HCT116 (cell line): ENCODE data around the gene WASF2. TPM values are rescaled to one million over a fixed set of nuclear protein-coding genes. Genes with fewer than 3 reads are reported as not detected.

Source experiments
- ATAC-seq: fragments of 200-7000 bp; cut with Tn5 transposase; 2 replicates; pipeline ENCODE4 v1.9.1; 2020; ENCODE audit warnings: mild to moderate bottlenecking, moderate library complexity
- BruUV-seq: library from RNA; stranded (reverse); fragments of 400-500 nt; replicated peaks from 2 replicates; lab custom pipeline; 2021; lab: Mats Ljungman, UMichigan
- CTCF ChIA-PET: fragments of 300-600 bp; sonication (Branson Sonifier 250); formaldehyde crosslinking; loops from one replicate; lab custom pipeline; 2021; ENCODE audit warnings: antibody characterized with exemption; lab: Charles Lee
- POLR2A ChIA-PET: fragments of 300-600, 350-600 bp; sonication (Branson Sonifier 250); formaldehyde crosslinking; loops from one replicate; lab custom pipeline; 2021; ENCODE audit warnings: antibody characterized with exemption; lab: Charles Lee
- RAD21 ChIA-PET, 2 experiments: fragments of 300-600 bp; sonication (Branson Sonifier 250); formaldehyde crosslinking; loops; one replicate each; lab custom pipeline; 2023; ENCODE audit warnings: low total read pairs in 2 of 2; ENCODE audit not compliant: uncharacterized antibody in 2 of 2, unreplicated experiment in 2 of 2, low non-redundant PET in 1 of 2; lab: Charles Lee
- DNase-seq: peaks from one replicate; pipeline ENCODE4 v3.0.0-alpha.2; 2010; ENCODE audit warnings: low read depth, low spot score
- H2AFZ ChIP-seq: fragments of 200-600 bp; shearing (Covaris generic), sonication (generic); 2 replicates; pipeline ENCODE4 v1.6.1; 2017; ENCODE audit warnings: low read depth, mixed run types, mixed read lengths, antibody characterized with exemption, low read length; ENCODE audit not compliant: poor library complexity, severe bottlenecking
- H3K27ac ChIP-seq: 2 replicates; pipeline ENCODE4 v1.5.1; 2012; ENCODE audit warnings: low read depth, low read length
- H3K27me3 ChIP-seq: fragments of 200-600 bp; sonication (generic); 2 replicates; pipeline ENCODE4 v1.6.1; 2016; ENCODE audit warnings: mixed run types, low read length, mixed read lengths; ENCODE audit not compliant: insufficient read depth
- H3K36me3 ChIP-seq, 2 experiments: fragments of 200-500 bp in 1 of 2; fragments of 200-600 bp in 1 of 2; sonication (Bioruptor generic) in 1 of 2; sonication (generic) in 1 of 2; 2 replicates each; pipeline versions ENCODE4 v1.5.1 to v1.6.1; 2014 to 2016; ENCODE audit warnings: low read length in 2 of 2, inconsistent platforms in 1 of 2, mixed read lengths in 1 of 2, mixed run types in 1 of 2; ENCODE audit not compliant: insufficient read depth in 2 of 2, control insufficient read depth in 1 of 2
- H3K4me1 ChIP-seq, 2 experiments: fragments of 200-600 bp in 1 of 2; sonication (generic) in 1 of 2; 2 replicates each; pipeline versions ENCODE4 v1.5.1 to v1.6.1; 2012 to 2017; ENCODE audit warnings: low read length in 2 of 2, inconsistent platforms in 1 of 2, mild to moderate bottlenecking in 1 of 2, mixed read lengths in 1 of 2, mixed run types in 1 of 2, moderate library complexity in 1 of 2; ENCODE audit not compliant: insufficient read depth in 2 of 2, control insufficient read depth in 1 of 2
- H3K4me2 ChIP-seq: fragments of 200-600 bp; sonication (generic); 2 replicates; pipeline ENCODE4 v1.6.1; 2017; ENCODE audit warnings: mixed run types, low read length, mixed read lengths
- H3K4me3 ChIP-seq, 2 experiments: fragments of 200-600 bp in 1 of 2; sonication (generic) in 1 of 2; replicated peaks in 1 of 2; 2 replicates each; pipeline ENCODE4 v1.5.1; 2011 to 2016; ENCODE audit warnings: low read length in 2 of 2, control low read depth in 1 of 2, low read depth in 1 of 2, mild to moderate bottlenecking in 1 of 2, mixed read lengths in 1 of 2, mixed run types in 1 of 2
- H3K79me2 ChIP-seq: fragments of 200-600 bp; sonication (generic); 2 replicates; pipeline ENCODE4 v1.6.1; 2017; ENCODE audit warnings: mild to moderate bottlenecking, mixed run types, low read length, moderate library complexity, mixed read lengths; ENCODE audit not compliant: insufficient read depth
- H3K9ac ChIP-seq: fragments of 200-600 bp; sonication (generic); 2 replicates; pipeline ENCODE4 v1.6.1; 2016; ENCODE audit warnings: low read length, mixed read lengths
- H3K9me2 ChIP-seq: fragments of 200-600 bp; sonication (generic), shearing (Covaris generic); 2 replicates; pipeline ENCODE4 v1.6.1; 2017; ENCODE audit warnings: mixed run types, mild to moderate bottlenecking, moderate library complexity; ENCODE audit not compliant: insufficient read depth
- H3K9me3 ChIP-seq, 2 experiments: fragments of 200-500 bp in 1 of 2; fragments of 200-600 bp in 1 of 2; sonication (Bioruptor generic) in 1 of 2; sonication (generic) in 1 of 2; 2 replicates each; pipeline ENCODE4 v1.6.1; 2014 to 2017; ENCODE audit warnings: low read length in 2 of 2, mixed read lengths in 2 of 2, inconsistent platforms in 1 of 2, low read depth in 1 of 2, mild to moderate bottlenecking in 1 of 2, mixed run types in 1 of 2, moderate library complexity in 1 of 2; ENCODE audit not compliant: control insufficient read depth in 1 of 2, insufficient read depth in 1 of 2
- H4K20me1 ChIP-seq: fragments of 200-600 bp; sonication (generic), shearing (Covaris generic); 2 replicates; pipeline ENCODE4 v1.6.1; 2017; ENCODE audit warnings: mixed run types, mild to moderate bottlenecking, moderate library complexity; ENCODE audit not compliant: insufficient read depth
- ATF3 ChIP-seq: IDR thresholded peaks from 2 replicates; pipeline ENCODE4 v1.6.1; 2012
- CEBPB ChIP-seq: IDR thresholded peaks from 2 replicates; pipeline ENCODE4 v1.6.1; 2012; ENCODE audit warnings: low read depth
- ELF1 ChIP-seq: IDR thresholded peaks from 2 replicates; pipeline ENCODE4 v1.6.1; 2012; ENCODE audit warnings: low read depth, borderline replicate concordance
- EZH2phosphoT487 ChIP-seq: fragments of 200-600 bp; IDR thresholded peaks from 2 replicates; pipeline ENCODE4 v1.6.1; 2018; ENCODE audit warnings: antibody characterized with exemption, borderline replicate concordance
- JUND ChIP-seq: IDR thresholded peaks from 2 replicates; pipeline ENCODE4 v1.6.1; 2012
- RAD21 ChIP-seq: IDR thresholded peaks from 2 replicates; pipeline ENCODE4 v1.6.1; 2012; ENCODE audit warnings: low read depth, mild to moderate bottlenecking
- REST ChIP-seq: IDR thresholded peaks from 2 replicates; pipeline ENCODE4 v1.6.1; 2012; ENCODE audit warnings: low read depth
- SIN3A ChIP-seq: IDR thresholded peaks from 2 replicates; pipeline ENCODE4 v1.6.1; 2012; ENCODE audit warnings: low read depth
- ZBTB33 ChIP-seq: IDR thresholded peaks from 2 replicates; pipeline ENCODE4 v1.6.1; 2011; ENCODE audit warnings: mild to moderate bottlenecking, low read length, moderate library complexity; ENCODE audit not compliant: insufficient replicate concordance; ENCODE audit errors: extremely low read depth
- ZFX ChIP-seq: fragments of 450-650 bp; IDR thresholded peaks from 2 replicates; pipeline ENCODE4 v1.6.1; 2017
- ZNF274 ChIP-seq: fragments of 200-500 bp; sonication (Bioruptor generic); IDR thresholded peaks from 2 replicates; pipeline ENCODE4 v1.6.1; 2014; ENCODE audit warnings: mild to moderate bottlenecking, low read depth, low read length, inconsistent platforms
- intact Hi-C: fragments of 100-400 bp; cut with micrococcal nuclease; formaldehyde crosslinking; loops from 2 replicates; pipeline ENCODE4 v1.10.0; 2022
- total RNA-seq: library from RNA; stranded (reverse); gene quantifications from one replicate; pipeline ENCODE4 v1.2.1, GENCODE V29; 2021; ENCODE audit not compliant: unreplicated experiment
- TF ChIP-seq, protein P1 (sequence below): IDR thresholded peaks from 2 replicates; pipeline ENCODE4 v1.6.1; 2012
- TF ChIP-seq, protein P2 (sequence below), 3 experiments: fragments of 200-600 bp in 1 of 3; sonication (generic) in 1 of 3; IDR thresholded peaks in 2 of 3; conservative IDR thresholded peaks in 1 of 3; 2 replicates each; pipeline ENCODE4 v1.5.1; 2012 to 2017; ENCODE audit warnings: low read depth in 2 of 3, low read length in 2 of 3, antibody characterized with exemption in 1 of 3, borderline replicate concordance in 1 of 3, control low read depth in 1 of 3, mild to moderate bottlenecking in 1 of 3, mixed read lengths in 1 of 3, mixed run types in 1 of 3, moderate library complexity in 1 of 3; ENCODE audit not compliant: insufficient read depth in 1 of 3

The WASF2 gene
- total RNA-seq, 1 experiment from 2014 or later, result 111 TPM

- Histone ChIP-seq H3K9me2 (no peaks in the 10 kb centered on the region), H3K4me1 (no peaks in the 10 kb centered on the region), H3K9ac (no peak overlapping the region), H2AFZ (no peak overlapping the region), H3K79me2 (peaks cover 62% of the 10 kb centered on the region), H3K4me2 (no peak overlapping the region), H4K20me1 (0 out of 2 replicates have a peak, but pooled peaks cover 3% of the 10 kb centered on the region), H3K27ac (no peak overlapping the region), H3K36me3 (peaks cover 5 to 10% of the 10 kb centered on the region in 2 experiments; a peak in 3 of 4 replicates), H3K4me3 (no peak overlapping the region), H3K27me3 (no peaks in the 10 kb centered on the region), H3K9me3 (no peaks in the 10 kb centered on the region)
- BruUV-seq, result no TSS peak
- ChIA-PET CTCF (interaction anchor here (1.5 kb wide), 1 partner anchor 11 kb away, joined by 4 read pairs; no protein-coding TSS in a partner anchor), RAD21 (no interaction called here), POLR2A (interaction anchor here (1.2 kb wide), 1 partner anchor 9 kb away, joined by 3 read pairs; no protein-coding TSS in a partner anchor)
- intact Hi-C loops, result no loop called here
- no peak for ATAC-seq
- TF ChIP-seq CEBPB (no peak), ZFX (no peak), JUND (no peak), ZBTB33 (no peak), SIN3A (no peak), REST (no peak), ATF3 (no peak), RAD21 (no peak), ELF1 (no peak), EZH2phosphoT487 (no peak), ZNF274 (no peak)
- TF ChIP-seq, protein P1, sequence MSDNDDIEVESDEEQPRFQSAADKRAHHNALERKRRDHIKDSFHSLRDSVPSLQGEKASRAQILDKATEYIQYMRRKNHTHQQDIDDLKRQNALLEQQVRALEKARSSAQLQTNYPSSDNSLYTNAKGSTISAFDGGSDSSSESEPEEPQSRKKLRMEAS, result no peak
- TF ChIP-seq, protein P2, sequence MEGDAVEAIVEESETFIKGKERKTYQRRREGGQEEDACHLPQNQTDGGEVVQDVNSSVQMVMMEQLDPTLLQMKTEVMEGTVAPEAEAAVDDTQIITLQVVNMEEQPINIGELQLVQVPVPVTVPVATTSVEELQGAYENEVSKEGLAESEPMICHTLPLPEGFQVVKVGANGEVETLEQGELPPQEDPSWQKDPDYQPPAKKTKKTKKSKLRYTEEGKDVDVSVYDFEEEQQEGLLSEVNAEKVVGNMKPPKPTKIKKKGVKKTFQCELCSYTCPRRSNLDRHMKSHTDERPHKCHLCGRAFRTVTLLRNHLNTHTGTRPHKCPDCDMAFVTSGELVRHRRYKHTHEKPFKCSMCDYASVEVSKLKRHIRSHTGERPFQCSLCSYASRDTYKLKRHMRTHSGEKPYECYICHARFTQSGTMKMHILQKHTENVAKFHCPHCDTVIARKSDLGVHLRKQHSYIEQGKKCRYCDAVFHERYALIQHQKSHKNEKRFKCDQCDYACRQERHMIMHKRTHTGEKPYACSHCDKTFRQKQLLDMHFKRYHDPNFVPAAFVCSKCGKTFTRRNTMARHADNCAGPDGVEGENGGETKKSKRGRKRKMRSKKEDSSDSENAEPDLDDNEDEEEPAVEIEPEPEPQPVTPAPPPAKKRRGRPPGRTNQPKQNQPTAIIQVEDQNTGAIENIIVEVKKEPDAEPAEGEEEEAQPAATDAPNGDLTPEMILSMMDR (IDR thresholded peaks at IDR 0.05 in 2 of 3, conservative IDR thresholded peaks at IDR 0.05 in 1 of 3; ENCODE audit: borderline replicate concordance in 1 of 3, insufficient read depth in 1 of 3, low read depth in 2 of 3, low read length in 2 of 3), result no peak
- no peak for DNase-seq
Observed at GRCh38 chr1:27427329-27427728, 62.6 kb downstream of the WASF2 start.
